ENCODE results near the gene UNC5A. TPM values are rescaled to one million over a fixed set of nuclear protein-coding genes. Genes with fewer than 3 reads are reported as not detected.

UNC5A gene
- total RNA-seq, 1 experiment from 2014 or later: 0.07 TPM

DNA sequence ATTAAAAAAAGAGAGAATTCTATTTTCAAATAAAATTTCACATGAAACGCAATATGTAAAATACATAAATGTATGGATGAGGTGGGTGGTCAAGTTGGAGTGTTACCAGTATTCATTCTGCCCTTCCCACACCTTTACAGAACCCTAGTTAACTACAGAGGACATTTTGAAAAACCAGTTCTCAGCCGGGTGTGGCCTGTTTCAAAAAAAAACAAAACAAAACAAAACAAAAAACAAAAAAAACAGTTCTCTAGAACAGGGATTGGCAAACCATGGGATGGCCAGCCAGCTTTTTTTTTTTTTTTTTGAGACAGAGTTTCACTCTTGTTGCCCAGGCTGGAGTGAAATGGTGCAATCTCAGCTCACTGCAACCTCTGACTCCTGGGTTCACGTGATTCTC, 117.2 kb downstream of the UNC5A start:
- ChIA-PET CTCF (interaction anchor here (1.6 kb wide), 1 partner anchor 267 kb away, joined by 5 read pairs; no protein-coding TSS in a partner anchor), POLR2A (ENCODE audit: unreplicated experiment) (no interaction called here)
- intact Hi-C loops (cut with micrococcal nuclease): no loop called here
- Histone ChIP-seq H3K27me3 (ENCODE audit: low read length) (no peaks in the 10 kb centered on the region), H3K27ac (ENCODE audit: low read length) (no peak overlapping the region), H3K79me2 (ENCODE audit: low read length) (no peaks in the 10 kb centered on the region), H4K20me1 (ENCODE audit: low read length) (no peaks in the 10 kb centered on the region), H3K4me2 (ENCODE audit: low read length) (no peak overlapping the region), H3K4me1 (ENCODE audit: insufficient read depth, low read length) (no peaks in the 10 kb centered on the region), H3K4me3 (ENCODE audit: low read length) (no peak overlapping the region), H3F3A (ENCODE audit: low read length, unreplicated experiment) (no peaks in the 10 kb centered on the region), H3K9me3 (ENCODE audit: low read length) (no peaks in the 10 kb centered on the region), H2AFZ (ENCODE audit: low read length) (no peak overlapping the region), H3K9ac (ENCODE audit: low read length) (no peak overlapping the region), H3K9me2 (replicated peaks; ENCODE audit: low read length) (no peaks in the 10 kb centered on the region), H3K36me3 (ENCODE audit: low read depth, low read length) (peaks cover 18% of the 10 kb centered on the region; the same call in 1 of the 2 replicates)
- no TSS peak for BruUV-seq (replicated peaks)
- DNase-seq (no peak), ATAC-seq (no peak)
- TF ChIP-seq EZH2 (IDR thresholded peaks at IDR 0.05; ENCODE audit: low read length, unreplicated experiment) (no peak), EZH2phosphoT487 (IDR thresholded peaks at IDR 0.05; ENCODE audit: borderline replicate concordance, low read length) (no peak)
- TF ChIP-seq, protein P1, sequence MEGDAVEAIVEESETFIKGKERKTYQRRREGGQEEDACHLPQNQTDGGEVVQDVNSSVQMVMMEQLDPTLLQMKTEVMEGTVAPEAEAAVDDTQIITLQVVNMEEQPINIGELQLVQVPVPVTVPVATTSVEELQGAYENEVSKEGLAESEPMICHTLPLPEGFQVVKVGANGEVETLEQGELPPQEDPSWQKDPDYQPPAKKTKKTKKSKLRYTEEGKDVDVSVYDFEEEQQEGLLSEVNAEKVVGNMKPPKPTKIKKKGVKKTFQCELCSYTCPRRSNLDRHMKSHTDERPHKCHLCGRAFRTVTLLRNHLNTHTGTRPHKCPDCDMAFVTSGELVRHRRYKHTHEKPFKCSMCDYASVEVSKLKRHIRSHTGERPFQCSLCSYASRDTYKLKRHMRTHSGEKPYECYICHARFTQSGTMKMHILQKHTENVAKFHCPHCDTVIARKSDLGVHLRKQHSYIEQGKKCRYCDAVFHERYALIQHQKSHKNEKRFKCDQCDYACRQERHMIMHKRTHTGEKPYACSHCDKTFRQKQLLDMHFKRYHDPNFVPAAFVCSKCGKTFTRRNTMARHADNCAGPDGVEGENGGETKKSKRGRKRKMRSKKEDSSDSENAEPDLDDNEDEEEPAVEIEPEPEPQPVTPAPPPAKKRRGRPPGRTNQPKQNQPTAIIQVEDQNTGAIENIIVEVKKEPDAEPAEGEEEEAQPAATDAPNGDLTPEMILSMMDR (conservative IDR thresholded peaks at IDR 0.05; ENCODE audit: low read depth, low read length): no peak

DNA sequence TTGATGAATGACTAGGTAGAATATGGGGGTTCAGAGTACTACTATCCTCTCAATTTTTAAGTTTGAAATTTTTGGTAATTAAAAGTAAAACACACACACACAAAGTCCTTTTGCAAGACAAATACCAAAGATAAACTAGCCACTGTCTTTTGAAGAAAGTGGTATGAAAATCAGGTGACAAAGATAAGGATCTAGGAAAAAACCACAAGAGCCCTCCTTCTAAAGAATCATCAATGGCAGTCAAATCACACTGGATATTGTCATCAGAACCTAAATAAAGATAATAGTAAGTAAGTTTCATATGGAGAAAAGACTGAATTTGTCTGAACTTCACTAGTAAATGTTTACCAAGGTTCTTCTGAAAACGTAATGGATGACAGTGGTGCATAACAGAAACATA, 119.3 kb downstream of the UNC5A start:
- intact Hi-C loops (cut with micrococcal nuclease): no loop called here
- Histone ChIP-seq H3F3A (ENCODE audit: low read length, unreplicated experiment) (no peaks in the 10 kb centered on the region), H3K27ac (ENCODE audit: low read length) (no peak overlapping the region), H3K4me2 (ENCODE audit: low read length) (no peak overlapping the region), H2AFZ (ENCODE audit: low read length) (no peak overlapping the region), H3K9me3 (ENCODE audit: low read length) (no peaks in the 10 kb centered on the region), H3K4me1 (ENCODE audit: insufficient read depth, low read length) (no peaks in the 10 kb centered on the region), H3K79me2 (ENCODE audit: low read length) (no peaks in the 10 kb centered on the region), H3K27me3 (ENCODE audit: low read length) (no peaks in the 10 kb centered on the region), H3K9ac (ENCODE audit: low read length) (no peak overlapping the region), H3K36me3 (ENCODE audit: low read depth, low read length) (peaks cover 20% of the 10 kb centered on the region; the same call in 1 of the 2 replicates), H4K20me1 (ENCODE audit: low read length) (no peaks in the 10 kb centered on the region), H3K9me2 (replicated peaks; ENCODE audit: low read length) (no peaks in the 10 kb centered on the region), H3K4me3 (ENCODE audit: low read length) (no peak overlapping the region)
- ATAC-seq (no peak), DNase-seq (no peak)
- TF ChIP-seq, protein P1 (conservative IDR thresholded peaks at IDR 0.05; ENCODE audit: low read depth, low read length): no peak
- TF ChIP-seq EZH2 (IDR thresholded peaks at IDR 0.05; ENCODE audit: low read length, unreplicated experiment) (no peak), EZH2phosphoT487 (IDR thresholded peaks at IDR 0.05; ENCODE audit: borderline replicate concordance, low read length) (no peak)
- ChIA-PET POLR2A (ENCODE audit: unreplicated experiment) (no interaction called here), CTCF (no interaction called here)
- no TSS peak for BruUV-seq (replicated peaks)

Other genes with a start within 250 kb of the UNC5A start
- gene GPRIN1, start 200.4 kb upstream of the UNC5A start, total RNA-seq (2014; rRNA removed): 18.7 and 19.9 TPM in 2 replicates
- 2.1 and 8.6 TPM in 2 replicates for gene SNCB, start 180.0 kb upstream of the UNC5A start, total RNA-seq (2014; rRNA removed)
- gene EIF4E1B, start 179.9 kb upstream of the UNC5A start, total RNA-seq (2014; rRNA removed): not detected in 2 replicates
- gene TSPAN17, start 163.1 kb upstream of the UNC5A start, total RNA-seq (2014; rRNA removed): 47.3 and 56.3 TPM in 2 replicates
- gene HK3, start 88.8 kb downstream of the UNC5A start, total RNA-seq (2014; rRNA removed): not detected in 2 replicates
- gene UIMC1, start 196.2 kb downstream of the UNC5A start, total RNA-seq (2014; rRNA removed): 20.7 and 24.7 TPM in 2 replicates
- 33.9 and 38.9 TPM in 2 replicates for gene ZNF346, start 212.1 kb downstream of the UNC5A start, total RNA-seq (2014; rRNA removed)

All from PC-3 (cell line).